GM12878 (cell line): Measurements from ENCODE around the gene PKM. TPM values are rescaled to one million over a fixed set of nuclear protein-coding genes. Genes with fewer than 3 reads are reported as not detected.

ENCODE experiments used
- ATAC-seq: fragments of 200-7000 bp; cut with Tn5 transposase; 3 replicates; pipeline ENCODE4 v1.9.1; 2020; ENCODE audit warnings: mild to moderate bottlenecking, moderate library complexity
- BruUV-seq: library from RNA; stranded (reverse); fragments of 400-500 nt; replicated peaks from 2 replicates; lab custom pipeline; 2021; lab: Mats Ljungman, UMichigan
- CTCF ChIA-PET: fragments of 300-600 bp; sonication (Branson Sonifier 250); formaldehyde crosslinking; extraction: SDS; loops from one replicate; lab custom pipeline; 2021; ENCODE audit warnings: inconsistent platforms; lab: Yijun Ruan, JAX
- POLR2A ChIA-PET: fragments of 350-600 bp; formaldehyde crosslinking; extraction: SDS; loops from one replicate; lab custom pipeline; 2021; ENCODE audit warnings: inconsistent platforms; lab: Charles Lee
- RAD21 ChIA-PET: fragments of 300-600 bp; sonication (Branson Sonifier 250); formaldehyde crosslinking; loops from one replicate; lab custom pipeline; 2023; ENCODE audit warnings: antibody characterized with exemption; ENCODE audit not compliant: unreplicated experiment; lab: Charles Lee
- SMC1A ChIA-PET: fragments of 300-600 bp; sonication (Branson Sonifier 250); formaldehyde crosslinking; loops from one replicate; lab custom pipeline; 2023; ENCODE audit not compliant: unreplicated experiment, uncharacterized antibody; lab: Charles Lee
- DNase-seq: peaks from one replicate; pipeline ENCODE4 v3.0.0-alpha.2; 2011; ENCODE audit warnings: low read depth, low spot score
- FAIRE-seq: peaks from 3 replicates; lab custom pipeline; 2011; peaks lifted over from hg19 to GRCh38; lab: Jason Lieb, UNC
- H2AFZ ChIP-seq: 2 replicates; pipeline ENCODE4 v1.6.0; 2011; ENCODE audit warnings: low read depth, low read length, control low read depth; ENCODE audit not compliant: control insufficient read depth
- H3K27ac ChIP-seq: 2 replicates; pipeline ENCODE4 v1.5.1; 2011; ENCODE audit warnings: control low read depth; ENCODE audit not compliant: control insufficient read depth, insufficient read depth
- H3K27me3 ChIP-seq, 2 experiments: replicated peaks in 1 of 2; 2 replicates each; pipeline versions ENCODE4 v1.6.0 to v1.6.1; 2011; ENCODE audit warnings: low read length in 1 of 2; ENCODE audit not compliant: control insufficient read depth in 2 of 2, insufficient read depth in 2 of 2
- H3K36me3 ChIP-seq, 2 experiments: 2 replicates each; pipeline ENCODE4 v1.5.1; 2011; ENCODE audit warnings: low read length in 1 of 2; ENCODE audit not compliant: control insufficient read depth in 2 of 2, insufficient read depth in 2 of 2
- H3K4me1 ChIP-seq: 2 replicates; pipeline ENCODE4 v1.6.1; 2011; ENCODE audit warnings: mild to moderate bottlenecking, low read length, moderate library complexity, mixed read lengths; ENCODE audit not compliant: control insufficient read depth, insufficient read depth
- H3K4me2 ChIP-seq: 2 replicates; pipeline ENCODE4 v1.6.0; 2011; ENCODE audit warnings: control low read depth; ENCODE audit not compliant: control insufficient read depth, insufficient read depth
- H3K4me3 ChIP-seq: fragments of 200-600 bp; sonication (generic); 2 replicates; pipeline ENCODE4 v1.5.1; 2016
- H3K79me2 ChIP-seq: 2 replicates; pipeline ENCODE4 v1.6.0; 2011; ENCODE audit warnings: low read length; ENCODE audit not compliant: control insufficient read depth, insufficient read depth
- H3K9ac ChIP-seq: 2 replicates; pipeline ENCODE4 v1.8.0; 2011; ENCODE audit warnings: low read length, control low read depth, mixed read lengths; ENCODE audit not compliant: control insufficient read depth, insufficient read depth
- H3K9me3 ChIP-seq: replicated peaks from 3 replicates; pipeline ENCODE4 v1.5.1; 2011; ENCODE audit warnings: mild to moderate bottlenecking, low read length; ENCODE audit not compliant: control insufficient read depth, insufficient read depth
- H4K20me1 ChIP-seq: 2 replicates; pipeline ENCODE4 v1.6.0; 2011; ENCODE audit not compliant: control insufficient read depth, insufficient read depth
- CHD2 ChIP-seq: IDR thresholded peaks from 2 replicates; pipeline ENCODE4 v1.6.1; 2011; ENCODE audit warnings: low read depth, low read length, improper control_type of control experiment, borderline replicate concordance
- E2F8 ChIP-seq: fragments of 450-650 bp; IDR thresholded peaks from 2 replicates; pipeline ENCODE4 v1.6.1; 2018; ENCODE audit warnings: mild to moderate bottlenecking, low read depth, moderate library complexity; ENCODE audit not compliant: partially characterized antibody
- FOXM1 ChIP-seq: IDR thresholded peaks from 2 replicates; pipeline ENCODE4 v1.6.1; 2012; ENCODE audit warnings: low read depth, mild to moderate bottlenecking, inconsistent platforms, low read length, moderate library complexity
- IRF4 ChIP-seq: IDR thresholded peaks from 2 replicates; pipeline ENCODE4 v1.6.1; 2011; ENCODE audit warnings: low read depth, low read length
- RELA ChIP-seq: fragments of 450-650 bp; IDR thresholded peaks from 2 replicates; pipeline ENCODE4 v1.8.0; 2014; ENCODE audit warnings: borderline replicate concordance; ENCODE audit not compliant: partially characterized antibody
- SMAD5 ChIP-seq: IDR thresholded peaks from 2 replicates; pipeline ENCODE4 v1.6.1; 2016; ENCODE audit warnings: antibody characterized with exemption, low read depth
- YBX1 ChIP-seq: fragments of 450-650 bp; IDR thresholded peaks from 2 replicates; pipeline ENCODE4 v1.6.1; 2016; ENCODE audit warnings: antibody characterized with exemption
- WGBS: methylation state at CpG from one replicate; pipeline ENCODE4 v1.1.6; 2016; ENCODE audit warnings: low lambda C conversion rate; ENCODE audit not compliant: insufficient replicate concordance, insufficient coverage; ENCODE audit errors: missing lambda C conversion rate; 5-methylcytosine and 5-hydroxymethylcytosine counted together
- in situ Hi-C: fragments of 300-500 bp; cut with MboI; formaldehyde crosslinking; loops from 9 replicates; pipeline ENCODE4 v1.14.3; 2018; ENCODE audit warnings: mixed read lengths
- intact Hi-C: fragments of 100-400 bp; cut with micrococcal nuclease; formaldehyde crosslinking; loops from one replicate; pipeline ENCODE4 v1.14.2; 2022; ENCODE audit not compliant: unreplicated experiment
- polyA plus RNA-seq, 11 experiments: library from polyadenylated mRNA; depleted of rRNA in 4 of 11; unstranded in 6 of 11; stranded (reverse) in 5 of 11; fragments of >200 nt; fragmentation: Nextera tagmentation in 4 of 11; fragmentation: Illumina TruSeq in 1 of 11; extraction: Ambion mirVana in 4 of 11; extraction: Trizol in 1 of 11; gene quantifications; 1 replicate in 1 of 11; 2 replicates in 10 of 11; pipeline versions ENCODE4 v1.2.1 to v1.2.3, GENCODE V29; 2011 to 2016; ENCODE audit warnings: inconsistent platforms in 2 of 11, missing spikeins in 2 of 11, low read depth in 1 of 11
- total RNA-seq, 4 experiments: library from RNA; depleted of rRNA in 3 of 4; stranded (reverse); fragments of >200 nt in 3 of 4; fragmentation: Illumina TruSeq in 1 of 4; extraction: Trizol in 1 of 4; gene quantifications; 2 replicates each; pipeline versions ENCODE4 v1.2.1 to v1.2.3, GENCODE V29; 2013 to 2021
- TF ChIP-seq, protein P1 (sequence below): fragments of 450-650 bp; IDR thresholded peaks from 2 replicates; pipeline ENCODE4 v1.6.1; 2016; ENCODE audit warnings: mild to moderate bottlenecking

The PKM gene
- total and polyA plus RNA-seq, 10 of the 15 experiments (the other 5 are each of a cell fraction or from before 2014, with no cell fraction given): 491 to 2,011 (median 1,433) TPM

- ChIA-PET CTCF (no interaction called here), POLR2A (no interaction called here), RAD21 (no interaction called here), SMC1A (interaction anchor here (0.8 kb wide), 1 partner anchor 12 kb away, joined by 3 read pairs; no protein-coding TSS in a partner anchor)
- Histone ChIP-seq H3K36me3 (no peaks in the 10 kb centered on the region), H3K9me3 (no peaks in the 10 kb centered on the region), H3K79me2 (no peaks in the 10 kb centered on the region), H4K20me1 (no peaks in the 10 kb centered on the region), H3K27ac (no peak overlapping the region), H3K4me2 (no peak overlapping the region), H3K27me3 (peaks cover 0 to 2% of the 10 kb centered on the region in 2 experiments; a peak in 2 of 4 replicates), H3K9ac (no peak overlapping the region), H3K4me3 (no peak overlapping the region), H3K4me1 (no peaks in the 10 kb centered on the region), H2AFZ (no peak overlapping the region)
- FAIRE-seq (no peak), DNase-seq (no peak), ATAC-seq (no peak)
- in situ Hi-C loops (no loop called here), intact Hi-C loops (no loop called here)
- no TSS peak for BruUV-seq
- TF ChIP-seq FOXM1: no peak
- TF ChIP-seq SMAD5: no peak
- TF ChIP-seq CHD2: no peak
- no peak for TF ChIP-seq IRF4
- TF ChIP-seq, protein P1, sequence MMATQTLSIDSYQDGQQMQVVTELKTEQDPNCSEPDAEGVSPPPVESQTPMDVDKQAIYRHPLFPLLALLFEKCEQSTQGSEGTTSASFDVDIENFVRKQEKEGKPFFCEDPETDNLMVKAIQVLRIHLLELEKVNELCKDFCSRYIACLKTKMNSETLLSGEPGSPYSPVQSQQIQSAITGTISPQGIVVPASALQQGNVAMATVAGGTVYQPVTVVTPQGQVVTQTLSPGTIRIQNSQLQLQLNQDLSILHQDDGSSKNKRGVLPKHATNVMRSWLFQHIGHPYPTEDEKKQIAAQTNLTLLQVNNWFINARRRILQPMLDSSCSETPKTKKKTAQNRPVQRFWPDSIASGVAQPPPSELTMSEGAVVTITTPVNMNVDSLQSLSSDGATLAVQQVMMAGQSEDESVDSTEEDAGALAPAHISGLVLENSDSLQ: no peak
- no peak for TF ChIP-seq RELA
- no peak for TF ChIP-seq E2F8
- TF ChIP-seq YBX1: no peak
- 13% methylated on average over 4 of the region's 4 CpGs for WGBS
Observed at GRCh38 chr15:72168808-72169190, 62.2 kb downstream of the PKM start.
